OCI-M1 (cell line): ENCODE measurements around the gene ZDHHC9.

ENCODE experiments used
- DNase-seq: peaks from one replicate; lab custom pipeline; 2025; lab: John Stamatoyannopoulos, UW

ZDHHC9 gene

GRCh38 chrX:129762448-129762847 is 81.2 kb downstream of the ZDHHC9 start:
- DNase-seq: no peak

GRCh38 chrX:129761596-129761995 is 82.1 kb downstream of the ZDHHC9 start:
- no peak for DNase-seq

GRCh38 chrX:129760981-129761380 is 82.7 kb downstream of the ZDHHC9 start:
- no peak for DNase-seq

GRCh38 chrX:129760155-129760554 is 83.5 kb downstream of the ZDHHC9 start:
- no peak for DNase-seq

GRCh38 chrX:129759576-129760061 is 84.1 kb downstream of the ZDHHC9 start:
- peak; percentile 73 for DNase-seq

- no peak for DNase-seq
These were observed 87.7 kb downstream of the ZDHHC9 start for GRCh38 chrX:129755779-129756650.

GRCh38 chrX:129754056-129755024 is 89.3 kb downstream of the ZDHHC9 start:
- DNase-seq: peak; percentile 59
